C4-2B (cell line): ENCODE results near the gene CHSY3.

Experiments
- H3K27ac ChIP-seq: fragments of 450-650 bp; 2 replicates; pipeline ENCODE4 v1.5.1; 2017
- CTCF ChIP-seq: fragments of 450-650 bp; conservative IDR thresholded peaks from 2 replicates; pipeline ENCODE4 v1.5.1; 2017; ENCODE audit warnings: mild to moderate bottlenecking
- ZFX ChIP-seq: fragments of 450-650 bp; IDR thresholded peaks from 2 replicates; pipeline ENCODE4 v1.6.1; 2017

Gene CHSY3

DNA sequence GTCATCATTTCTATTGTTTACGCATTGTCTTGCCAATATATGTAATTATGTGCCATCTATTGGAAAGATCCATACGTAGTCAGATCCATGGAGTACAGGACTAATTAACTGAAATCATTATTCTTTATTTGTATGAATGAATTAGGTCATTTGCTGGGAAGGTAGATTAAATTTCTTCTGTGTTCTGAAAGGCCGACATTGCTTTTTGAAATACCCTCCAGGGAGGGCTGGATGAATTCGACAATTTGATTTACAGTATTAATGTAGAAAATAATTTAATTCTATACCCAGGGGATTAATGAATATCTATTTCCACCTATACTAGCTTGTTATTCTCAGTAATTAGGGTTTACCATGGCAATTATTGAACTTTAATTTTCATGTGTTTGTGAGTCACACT is 117.6 kb downstream of the CHSY3 start:
- no peak overlapping the region for H3K27ac ChIP-seq
- TF ChIP-seq ZFX (no peak), CTCF (no peak)

DNA sequence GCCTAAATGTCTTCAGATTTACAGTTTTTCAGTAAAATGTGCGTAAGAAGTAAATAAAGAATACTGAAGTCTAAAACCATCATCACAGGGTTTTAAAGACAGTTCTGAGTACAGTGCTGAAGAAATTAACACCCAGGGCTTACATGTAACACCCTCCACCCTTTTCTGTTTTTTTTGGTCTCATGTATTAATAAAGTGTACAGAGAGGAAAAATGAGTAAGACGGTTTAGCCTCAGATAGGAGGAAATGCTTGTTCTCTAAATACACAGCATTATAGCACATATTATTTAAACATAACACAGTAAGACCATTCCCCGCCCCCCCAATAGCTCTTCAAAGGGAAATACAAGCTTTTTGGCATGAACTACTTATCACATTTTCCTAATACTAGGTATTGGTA is 119.3 kb downstream of the CHSY3 start:
- TF ChIP-seq ZFX (no peak), CTCF (no peak)
- H3K27ac ChIP-seq, result no peak overlapping the region

GRCh38 chr5:130024006-130024405 is 119.7 kb downstream of the CHSY3 start:
- TF ChIP-seq CTCF (no peak), ZFX (no peak)
- H3K27ac ChIP-seq, result no peak overlapping the region

DNA sequence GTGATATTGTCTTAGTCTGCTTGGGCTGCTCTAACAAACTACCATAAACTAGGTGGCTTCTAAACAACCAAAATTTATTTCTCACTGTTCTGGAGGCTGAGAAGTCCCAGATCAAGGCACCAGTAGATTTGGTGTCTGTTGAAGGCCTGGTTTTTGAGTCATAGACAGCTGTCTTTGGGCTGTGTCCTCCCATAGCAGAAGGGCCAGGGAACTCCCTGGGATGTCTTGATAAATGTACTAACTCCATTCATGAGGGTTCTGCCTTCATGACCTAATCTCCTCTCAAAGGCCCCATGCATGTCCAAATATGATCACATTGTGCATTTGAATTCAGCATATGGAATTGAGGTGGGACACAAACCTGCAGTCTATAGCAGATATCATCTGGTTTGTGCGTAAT is 121.2 kb downstream of the CHSY3 start:
- TF ChIP-seq CTCF (no peak), ZFX (no peak)
- no peak overlapping the region for H3K27ac ChIP-seq

DNA sequence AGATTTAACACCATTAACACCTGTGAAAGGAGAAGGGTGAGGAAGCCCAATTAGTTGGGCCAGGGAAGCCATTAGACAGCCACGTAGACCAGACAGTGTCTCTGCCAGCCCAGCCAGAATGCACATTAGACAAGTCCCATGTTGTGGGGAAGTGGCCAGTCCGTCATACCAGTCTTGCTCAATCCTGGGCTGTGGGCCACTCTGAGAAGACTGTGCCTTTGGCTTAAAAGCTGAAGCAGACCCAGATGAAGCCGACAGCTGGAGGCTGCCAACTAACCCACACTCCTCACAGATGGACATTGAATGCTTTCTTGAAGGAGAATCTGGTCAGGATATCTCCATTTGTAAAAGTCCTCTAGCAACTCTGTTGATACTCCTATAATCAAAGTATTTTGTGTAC is 128.5 kb downstream of the CHSY3 start:
- no peak overlapping the region for H3K27ac ChIP-seq
- TF ChIP-seq ZFX, result no peak
- no peak for TF ChIP-seq CTCF

DNA sequence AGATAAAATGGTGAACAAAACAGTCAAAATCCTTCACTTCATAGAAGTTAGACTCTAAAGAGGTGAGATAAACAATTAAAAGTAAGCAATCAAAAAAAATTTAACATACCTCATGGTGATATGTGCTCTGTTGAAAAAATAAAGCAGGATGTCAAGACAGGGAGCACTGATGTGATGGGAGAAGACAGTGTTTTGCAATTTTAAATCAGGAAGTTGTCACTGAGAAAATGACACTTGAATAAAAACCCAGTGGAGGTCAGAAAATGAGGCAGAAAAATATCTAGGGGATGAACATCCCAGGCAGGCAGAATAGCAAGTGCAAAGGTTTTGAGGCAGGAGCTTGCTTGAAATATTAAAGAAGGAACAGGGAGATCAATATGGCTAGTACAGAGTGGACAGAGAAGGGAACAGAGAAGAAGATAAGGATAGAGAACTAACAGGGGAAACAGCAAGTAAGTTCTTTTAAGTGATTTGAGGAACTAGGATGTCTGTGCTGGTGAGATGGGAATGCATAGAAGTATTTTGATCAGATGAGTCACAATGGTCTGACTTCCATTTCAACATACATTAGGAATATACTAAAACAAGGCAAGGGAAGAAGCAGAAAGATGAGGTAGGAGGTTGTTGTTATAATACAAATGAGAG is 130.4 kb downstream of the CHSY3 start:
- TF ChIP-seq ZFX (no peak), CTCF (no peak)
- no peak overlapping the region for H3K27ac ChIP-seq

GRCh38 chr5:130035388-130035787 is 131.1 kb downstream of the CHSY3 start:
- H3K27ac ChIP-seq, result no peak overlapping the region
- TF ChIP-seq ZFX, result no peak
- no peak for TF ChIP-seq CTCF
